ENCODE measurements around the gene MRPL49. TPM values are rescaled to one million over a fixed set of nuclear protein-coding genes. Genes with fewer than 3 reads are reported as not detected.

MRPL49 gene
- total RNA-seq, 1 donor from 2014 or later, result 40.8 TPM

- TF ChIP-seq CTCF (IDR thresholded peaks at IDR 0.05), result no peak
- intact Hi-C loops (cut with DNase I), result no loop called here
- Histone ChIP-seq H3K4me1 (peaks cover 18% of the 10 kb centered on the region), H3K27ac (peak overlapping the region; percentile 60), H3K4me3 (no peak overlapping the region), H3K27me3 (ENCODE audit: low read depth) (no peaks in the 10 kb centered on the region), H3K9me3 (no peaks in the 10 kb centered on the region), H3K36me3 (peaks cover 43% of the 10 kb centered on the region)
- no peak for DNase-seq
- no peak for ATAC-seq
Observed at GRCh38 chr11:65104628-65105027, 17.5 kb upstream of the MRPL49 start.

- H3K4me3 ChIP-seq, result no peak overlapping the region
- no peak overlapping the region for H3K27ac ChIP-seq
- no peak for ATAC-seq
- no peak for TF ChIP-seq CTCF (IDR thresholded peaks at IDR 0.05)
- no peak for DNase-seq
- intact Hi-C loops (cut with DNase I), result no loop called here
- H3K36me3 ChIP-seq, result peaks cover 48% of the 10 kb centered on the region
- H3K9me3 ChIP-seq, result no peaks in the 10 kb centered on the region
- peaks cover 35% of the 10 kb centered on the region for H3K4me1 ChIP-seq
- H3K27me3 ChIP-seq (ENCODE audit: low read depth), result no peaks in the 10 kb centered on the region
Observed at GRCh38 chr11:65107078-65107477, 15.0 kb upstream of the MRPL49 start.

- intact Hi-C loops (cut with DNase I), result no loop called here
- no peaks in the 10 kb centered on the region for H3K9me3 ChIP-seq
- H3K36me3 ChIP-seq, result peaks cover 42% of the 10 kb centered on the region
- no peak for TF ChIP-seq CTCF (IDR thresholded peaks at IDR 0.05)
- ATAC-seq (no peak), DNase-seq (no peak)
- H3K27me3 ChIP-seq (ENCODE audit: low read depth), result no peaks in the 10 kb centered on the region
- no peak overlapping the region for H3K27ac ChIP-seq
- no peak overlapping the region for H3K4me3 ChIP-seq
- H3K4me1 ChIP-seq, result peaks cover 39% of the 10 kb centered on the region
Observed at GRCh38 chr11:65107751-65108468, 14.2 kb upstream of the MRPL49 start.

GRCh38 chr11:65108469-65109123 lies 13.5 kb upstream of the MRPL49 start:
- no peak overlapping the region for H3K27ac ChIP-seq
- ATAC-seq (no peak), DNase-seq (no peak)
- no peak overlapping the region for H3K4me3 ChIP-seq
- intact Hi-C loops (cut with DNase I), result no loop called here
- peaks cover 46% of the 10 kb centered on the region for H3K4me1 ChIP-seq
- H3K27me3 ChIP-seq (ENCODE audit: low read depth), result no peaks in the 10 kb centered on the region
- H3K36me3 ChIP-seq, result peaks cover 42% of the 10 kb centered on the region
- no peak for TF ChIP-seq CTCF (IDR thresholded peaks at IDR 0.05)
- H3K9me3 ChIP-seq, result no peaks in the 10 kb centered on the region

GRCh38 chr11:65109231-65110198 lies 12.6 kb upstream of the MRPL49 start:
- no peak for ATAC-seq
- peaks cover 40% of the 10 kb centered on the region for H3K4me1 ChIP-seq
- no peaks in the 10 kb centered on the region for H3K9me3 ChIP-seq
- no peaks in the 10 kb centered on the region for H3K27me3 ChIP-seq (ENCODE audit: low read depth)
- H3K4me3 ChIP-seq, result no peak overlapping the region
- H3K36me3 ChIP-seq, result peaks cover 42% of the 10 kb centered on the region
- DNase-seq, result no peak
- H3K27ac ChIP-seq, result no peak overlapping the region
- TF ChIP-seq CTCF (IDR thresholded peaks at IDR 0.05), result no peak
- intact Hi-C loops (cut with DNase I), result no loop called here
